GM12873 (cell line): ENCODE data around the gene ABL1.

Source experiments
- CTCF ChIP-seq: IDR thresholded peaks from 2 replicates; pipeline ENCODE4 v1.5.1; 2012; ENCODE audit warnings: low read depth, mild to moderate bottlenecking, moderate library complexity, low read length, control low read depth; ENCODE audit not compliant: insufficient read depth; ENCODE audit errors: missing control alignments

Gene ABL1

GRCh38 chr9:130872912-130873503 is 38.0 kb downstream of the ABL1 start:
- no peak for TF ChIP-seq CTCF

DNA sequence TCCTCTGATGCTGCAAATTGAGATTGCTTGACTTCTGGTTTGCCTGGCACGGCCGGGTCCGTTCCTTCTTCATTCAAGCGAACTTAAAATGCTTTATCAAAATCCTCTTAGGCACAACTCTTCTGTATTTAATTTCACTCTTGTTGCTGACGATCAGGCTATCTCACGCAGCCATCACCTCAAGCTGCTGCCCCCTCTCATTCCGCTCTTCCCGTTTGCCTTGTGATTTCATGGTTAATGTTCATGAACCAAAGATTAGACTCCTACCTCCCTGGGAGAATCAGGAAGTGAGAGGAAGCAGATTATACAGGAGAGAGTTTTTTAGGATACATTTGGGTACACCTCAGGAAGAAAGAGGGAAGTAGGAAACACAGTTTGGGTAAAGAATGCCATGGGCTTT is 38.9 kb downstream of the ABL1 start:
- TF ChIP-seq CTCF, result no peak

- no peak for TF ChIP-seq CTCF
These were observed 39.7 kb downstream of the ABL1 start for GRCh38 chr9:130874783-130875182.

DNA sequence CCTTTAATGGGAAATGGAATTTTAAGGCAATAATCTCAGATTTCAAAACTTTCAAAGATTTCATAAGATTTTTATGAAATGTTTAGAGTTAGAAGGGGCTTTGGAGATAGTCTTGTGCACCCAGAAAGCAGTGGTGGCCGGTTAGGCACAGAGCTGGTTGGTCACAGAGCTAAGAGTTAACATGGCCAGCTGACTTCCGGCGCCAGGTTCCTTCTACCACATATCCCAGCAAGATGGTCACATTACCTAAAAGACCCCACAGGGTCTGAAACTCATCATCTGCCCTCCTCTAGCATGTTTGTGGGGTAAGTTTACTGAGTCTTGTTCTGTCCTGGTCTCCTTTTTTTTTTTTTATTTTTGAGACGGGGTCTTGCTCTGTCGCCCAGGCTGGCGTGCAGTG is 42.2 kb downstream of the ABL1 start:
- no peak for TF ChIP-seq CTCF

- TF ChIP-seq CTCF, result no peak
These were observed 43.2 kb downstream of the ABL1 start for GRCh38 chr9:130878295-130878694.

DNA sequence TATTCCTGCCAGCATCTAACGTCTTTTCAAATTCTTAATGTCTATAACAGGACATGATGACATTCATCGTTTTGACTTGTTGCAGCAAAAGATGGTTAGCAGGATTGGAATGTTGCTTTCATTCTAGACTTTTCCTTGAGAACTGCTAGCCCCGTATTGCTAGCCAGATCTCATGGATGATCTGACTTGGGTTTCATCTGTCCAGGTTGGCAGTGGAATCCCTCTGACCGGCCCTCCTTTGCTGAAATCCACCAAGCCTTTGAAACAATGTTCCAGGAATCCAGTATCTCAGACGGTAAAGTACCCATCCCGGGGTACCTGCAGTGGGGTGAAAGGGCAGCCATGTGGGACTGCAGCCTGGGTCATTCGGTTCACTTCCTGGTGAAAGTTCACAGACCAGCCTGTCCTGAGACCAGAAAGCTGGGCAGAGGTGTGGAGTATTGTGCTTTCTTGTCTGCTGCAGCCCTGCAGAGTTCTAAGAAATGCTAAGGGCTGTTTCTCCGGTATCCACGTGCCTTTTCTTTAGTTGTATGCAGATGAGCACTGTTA is 44.9 kb downstream of the ABL1 start:
- no peak for TF ChIP-seq CTCF

DNA sequence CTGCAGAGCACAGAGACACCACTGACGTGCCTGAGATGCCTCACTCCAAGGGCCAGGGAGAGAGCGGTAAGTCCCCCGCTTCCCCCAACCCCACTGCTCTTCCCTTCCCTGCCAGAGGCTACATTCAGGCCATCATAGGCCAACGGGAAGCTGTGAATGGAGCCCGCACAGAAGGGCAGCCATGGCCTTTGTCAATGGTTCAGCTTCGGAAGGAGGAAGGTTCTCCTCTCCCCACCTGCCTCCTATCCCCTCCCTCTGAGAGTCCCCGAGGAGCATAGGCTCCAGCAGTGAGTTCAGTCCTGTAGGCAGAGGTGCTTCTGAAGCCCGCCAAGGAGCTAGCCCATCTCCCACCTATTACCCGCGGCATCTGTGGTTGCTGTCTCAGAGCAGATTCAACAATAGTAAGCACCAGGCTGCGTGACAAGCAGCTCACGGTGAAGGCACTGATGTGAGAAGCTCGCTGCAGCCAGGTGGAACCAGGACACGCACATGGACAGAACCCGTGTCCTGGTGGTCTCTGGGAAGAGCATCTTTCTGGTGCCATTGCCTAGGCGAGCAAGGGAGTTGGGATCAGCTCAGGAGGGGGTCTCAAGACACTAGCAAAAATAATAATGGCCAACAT is 45.7 kb downstream of the ABL1 start:
- TF ChIP-seq CTCF, result no peak
